Breast epithelium (tissue), 4 donors: ENCODE results near the gene C6orf62. TPM values are rescaled to one million over a fixed set of nuclear protein-coding genes. Genes with fewer than 3 reads are reported as not detected.
"Not testable (repeated sequence)": the region's sequence is repeated elsewhere in the genome, so short reads cannot be mapped to it uniquely, and the experiment has no call there.

Source experiments
- DNase-seq, 2 donors: peaks; one replicate each; pipeline ENCODE4 v3.0.0-alpha.2; 2019; ENCODE audit warnings: low spot score in 2 of 2
- H3K27ac ChIP-seq, 2 donors: fragments of 200-600 bp; sonication (generic) in 1 of 2; one replicate each; pipeline ENCODE4 v1.5.1; 2016 to 2019; ENCODE audit warnings: mild to moderate bottlenecking in 1 of 2
- H3K27me3 ChIP-seq, 2 donors: fragments of 200-600 bp; sonication (generic) in 1 of 2; one replicate each; pipeline versions ENCODE4 v1.5.1 to v1.6.0; 2017 to 2019; ENCODE audit warnings: control low read depth in 1 of 2, mild to moderate bottlenecking in 1 of 2
- H3K36me3 ChIP-seq: fragments of 200-600 bp; one replicate; pipeline ENCODE4 v1.5.1; 2019
- H3K4me1 ChIP-seq, 2 donors: fragments of 200-600 bp; sonication (generic); one replicate each; pipeline ENCODE4 v1.5.1; 2016 to 2019; ENCODE audit warnings: control low read depth in 1 of 2
- H3K4me3 ChIP-seq, 3 donors: fragments of 200-600 bp; sonication (generic); 1 replicate in 2 of 3; 2 replicates in 1 of 3; pipeline ENCODE4 v1.5.1; 2016 to 2019; ENCODE audit warnings: mild to moderate bottlenecking in 3 of 3, moderate library complexity in 2 of 3
- H3K9me3 ChIP-seq, 2 donors: fragments of 200-600 bp; sonication (generic) in 1 of 2; one replicate each; pipeline ENCODE4 v1.5.1; 2016 to 2019; ENCODE audit warnings: control low read depth in 1 of 2
- POLR2A ChIP-seq: fragments of 450-650 bp; IDR thresholded peaks from one replicate; pipeline ENCODE4 v1.6.1; 2016; ENCODE audit warnings: antibody characterized with exemption, mild to moderate bottlenecking, moderate library complexity
- POLR2AphosphoS5 ChIP-seq, 3 donors: sonication (generic); formaldehyde crosslinking; IDR thresholded peaks; one replicate each; pipeline ENCODE4 v1.6.1; 2017; ENCODE audit warnings: antibody characterized with exemption in 3 of 3
- intact Hi-C: fragments of 100-400 bp; cut with DNase I; formaldehyde crosslinking; loops from one replicate; pipeline ENCODE4 v1.15.1; 2023; ENCODE audit warnings: low total_unique reads
- total RNA-seq, 3 donors: library from RNA; depleted of rRNA; stranded (reverse); fragments of >200 nt; gene quantifications; one replicate each; pipeline ENCODE4 v1.1.0, GENCODE V29; 2016
- TF ChIP-seq, protein P1 (sequence below), 3 donors: fragments of 450-650 bp; IDR thresholded peaks; one replicate each; pipeline ENCODE4 v1.5.1; 2016 to 2017; ENCODE audit warnings: antibody characterized with exemption in 3 of 3, mild to moderate bottlenecking in 3 of 3, moderate library complexity in 3 of 3

C6orf62 gene
- total RNA-seq, 3 donors from 2014 or later = 57.0 to 86.1 (median 66.1) TPM

- TF ChIP-seq, protein P1, sequence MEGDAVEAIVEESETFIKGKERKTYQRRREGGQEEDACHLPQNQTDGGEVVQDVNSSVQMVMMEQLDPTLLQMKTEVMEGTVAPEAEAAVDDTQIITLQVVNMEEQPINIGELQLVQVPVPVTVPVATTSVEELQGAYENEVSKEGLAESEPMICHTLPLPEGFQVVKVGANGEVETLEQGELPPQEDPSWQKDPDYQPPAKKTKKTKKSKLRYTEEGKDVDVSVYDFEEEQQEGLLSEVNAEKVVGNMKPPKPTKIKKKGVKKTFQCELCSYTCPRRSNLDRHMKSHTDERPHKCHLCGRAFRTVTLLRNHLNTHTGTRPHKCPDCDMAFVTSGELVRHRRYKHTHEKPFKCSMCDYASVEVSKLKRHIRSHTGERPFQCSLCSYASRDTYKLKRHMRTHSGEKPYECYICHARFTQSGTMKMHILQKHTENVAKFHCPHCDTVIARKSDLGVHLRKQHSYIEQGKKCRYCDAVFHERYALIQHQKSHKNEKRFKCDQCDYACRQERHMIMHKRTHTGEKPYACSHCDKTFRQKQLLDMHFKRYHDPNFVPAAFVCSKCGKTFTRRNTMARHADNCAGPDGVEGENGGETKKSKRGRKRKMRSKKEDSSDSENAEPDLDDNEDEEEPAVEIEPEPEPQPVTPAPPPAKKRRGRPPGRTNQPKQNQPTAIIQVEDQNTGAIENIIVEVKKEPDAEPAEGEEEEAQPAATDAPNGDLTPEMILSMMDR (IDR thresholded peaks at IDR 0.05) = no peak
- no peak for TF ChIP-seq POLR2A
- TF ChIP-seq POLR2AphosphoS5 (IDR thresholded peaks at IDR 0.05) = no peak
- Histone ChIP-seq H3K36me3 (no peaks in the 10 kb centered on the region), H3K27ac (no peak overlapping the region), H3K4me3 (no peak overlapping the region), H3K9me3 (peaks cover 0 to 15% of the 10 kb centered on the region in 2 donors), H3K4me1 (no peaks in the 10 kb centered on the region), H3K27me3 (no peaks in the 10 kb centered on the region)
- intact Hi-C loops = no loop called here
- DNase-seq = no peak
Measured at GRCh38 chr6:24672620-24673182, 46.3 kb downstream of the C6orf62 start.

- H3K36me3 ChIP-seq, H3K27me3 ChIP-seq, H3K27ac ChIP-seq, H3K4me3 ChIP-seq, H3K4me1 ChIP-seq, DNase-seq, intact Hi-C loops: not testable (repeated sequence)
- H3K9me3 ChIP-seq = peaks cover 0 to 15% of the 10 kb centered on the region in 2 donors
Measured at GRCh38 chr6:24671077-24671476, 47.9 kb downstream of the C6orf62 start.

GRCh38 chr6:24670492-24670891 lies 48.5 kb downstream of the C6orf62 start:
- H3K4me1 ChIP-seq, H3K36me3 ChIP-seq, H3K4me3 ChIP-seq, DNase-seq, H3K27ac ChIP-seq, H3K27me3 ChIP-seq, intact Hi-C loops: not testable (repeated sequence)
- peaks cover 0 to 15% of the 10 kb centered on the region in 2 donors for H3K9me3 ChIP-seq

- Histone ChIP-seq H3K27ac (no peak overlapping the region), H3K27me3 (no peaks in the 10 kb centered on the region), H3K9me3 (peaks cover 0 to 15% of the 10 kb centered on the region in 2 donors), H3K4me1 (no peaks in the 10 kb centered on the region), H3K36me3 (no peaks in the 10 kb centered on the region), H3K4me3 (no peak overlapping the region)
- no peak for DNase-seq
- intact Hi-C loops = no loop called here
- TF ChIP-seq POLR2AphosphoS5 (IDR thresholded peaks at IDR 0.05) = no peak
Measured at GRCh38 chr6:24668997-24669361, 50.0 kb downstream of the C6orf62 start.

GRCh38 chr6:24668066-24668996 lies 50.6 kb downstream of the C6orf62 start:
- Histone ChIP-seq H3K9me3 (peaks cover 0 to 15% of the 10 kb centered on the region in 2 donors), H3K27ac (peak overlapping the region in 1 of 2 donors; percentile 93), H3K4me3 (peak overlapping the region in 2 of 3 donors; percentile 87 to 92)
- intact Hi-C loops, H3K27me3 ChIP-seq, H3K36me3 ChIP-seq, H3K4me1 ChIP-seq, DNase-seq: not testable (repeated sequence)

DNA sequence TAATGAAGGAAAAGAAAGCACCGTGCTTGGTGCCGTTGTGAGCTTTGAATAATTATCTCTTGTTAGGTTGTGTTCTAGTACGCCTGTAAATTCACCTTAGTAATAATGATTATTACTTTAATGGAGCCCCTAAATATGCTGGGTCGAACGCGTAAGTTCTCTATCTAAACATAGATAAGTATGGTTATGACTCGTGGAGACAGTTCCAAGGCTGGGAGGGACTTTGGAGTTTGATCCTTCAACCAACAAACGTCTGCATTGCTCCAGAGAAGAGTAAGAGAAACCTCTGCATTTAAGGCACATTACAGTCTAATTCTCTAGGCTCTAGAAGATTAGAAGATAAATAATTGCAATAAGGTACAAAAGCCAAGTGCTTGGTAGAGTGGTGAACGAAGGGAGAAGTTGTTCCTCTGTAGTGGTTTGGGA lies 51.6 kb downstream of the C6orf62 start:
- Histone ChIP-seq H3K27ac (peak overlapping the region; percentile 93), H3K4me1 (no peaks in the 10 kb centered on the region), H3K36me3 (no peaks in the 10 kb centered on the region), H3K9me3 (peaks cover 0 to 15% of the 10 kb centered on the region in 2 donors), H3K4me3 (peak overlapping the region; percentile 87 to 92 (median 92)), H3K27me3 (no peaks in the 10 kb centered on the region)
- DNase-seq = no peak
- no peak for TF ChIP-seq POLR2AphosphoS5 (IDR thresholded peaks at IDR 0.05)
- TF ChIP-seq, protein P1 (IDR thresholded peaks at IDR 0.05) = no peak
- no peak for TF ChIP-seq POLR2A
- intact Hi-C loops = no loop called here
